Measurements from ENCODE around the gene WDR72.
"Not testable (repeated sequence)": the region's sequence is repeated elsewhere in the genome, so short reads cannot be mapped to it uniquely, and the experiment has no call there.

DNA sequence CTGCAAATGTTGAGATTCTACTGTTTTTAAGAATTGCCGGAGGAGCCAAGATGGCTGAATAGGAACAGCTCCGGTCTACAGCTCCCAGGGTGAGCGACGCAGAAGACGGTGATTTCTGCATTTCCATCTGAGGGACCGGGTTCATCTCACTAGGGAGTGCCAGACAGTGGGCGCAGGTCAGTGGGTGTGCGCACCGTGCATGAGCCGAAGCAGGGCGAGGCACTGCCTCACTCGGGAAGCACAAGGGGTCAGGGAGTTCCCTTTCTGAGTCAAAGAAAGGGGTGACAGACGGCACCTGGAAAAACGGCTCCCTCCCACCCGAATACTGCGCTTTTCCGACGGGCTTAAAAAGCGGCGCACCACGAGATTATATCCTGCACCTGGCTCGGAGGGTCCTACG is 75.3 kb downstream of the WDR72 start:
- TF ChIP-seq, protein P1, sequence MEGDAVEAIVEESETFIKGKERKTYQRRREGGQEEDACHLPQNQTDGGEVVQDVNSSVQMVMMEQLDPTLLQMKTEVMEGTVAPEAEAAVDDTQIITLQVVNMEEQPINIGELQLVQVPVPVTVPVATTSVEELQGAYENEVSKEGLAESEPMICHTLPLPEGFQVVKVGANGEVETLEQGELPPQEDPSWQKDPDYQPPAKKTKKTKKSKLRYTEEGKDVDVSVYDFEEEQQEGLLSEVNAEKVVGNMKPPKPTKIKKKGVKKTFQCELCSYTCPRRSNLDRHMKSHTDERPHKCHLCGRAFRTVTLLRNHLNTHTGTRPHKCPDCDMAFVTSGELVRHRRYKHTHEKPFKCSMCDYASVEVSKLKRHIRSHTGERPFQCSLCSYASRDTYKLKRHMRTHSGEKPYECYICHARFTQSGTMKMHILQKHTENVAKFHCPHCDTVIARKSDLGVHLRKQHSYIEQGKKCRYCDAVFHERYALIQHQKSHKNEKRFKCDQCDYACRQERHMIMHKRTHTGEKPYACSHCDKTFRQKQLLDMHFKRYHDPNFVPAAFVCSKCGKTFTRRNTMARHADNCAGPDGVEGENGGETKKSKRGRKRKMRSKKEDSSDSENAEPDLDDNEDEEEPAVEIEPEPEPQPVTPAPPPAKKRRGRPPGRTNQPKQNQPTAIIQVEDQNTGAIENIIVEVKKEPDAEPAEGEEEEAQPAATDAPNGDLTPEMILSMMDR (IDR thresholded peaks at IDR 0.05) = not testable (repeated sequence)
- not testable (repeated sequence) for TF ChIP-seq POLR2A (IDR thresholded peaks at IDR 0.05)

Measured in body of pancreas (tissue), 4 donors.